ENCODE measurements around the gene ADTRP. TPM values are rescaled to one million over a fixed set of nuclear protein-coding genes. Genes with fewer than 3 reads are reported as not detected.
"Not testable (repeated sequence)": the region's sequence is repeated elsewhere in the genome, so short reads cannot be mapped to it uniquely, and the experiment has no call there.

ADTRP gene
- total RNA-seq, 3 donors from 2014 or later = 11.6 to 16.6 (median 15.6) TPM

DNA sequence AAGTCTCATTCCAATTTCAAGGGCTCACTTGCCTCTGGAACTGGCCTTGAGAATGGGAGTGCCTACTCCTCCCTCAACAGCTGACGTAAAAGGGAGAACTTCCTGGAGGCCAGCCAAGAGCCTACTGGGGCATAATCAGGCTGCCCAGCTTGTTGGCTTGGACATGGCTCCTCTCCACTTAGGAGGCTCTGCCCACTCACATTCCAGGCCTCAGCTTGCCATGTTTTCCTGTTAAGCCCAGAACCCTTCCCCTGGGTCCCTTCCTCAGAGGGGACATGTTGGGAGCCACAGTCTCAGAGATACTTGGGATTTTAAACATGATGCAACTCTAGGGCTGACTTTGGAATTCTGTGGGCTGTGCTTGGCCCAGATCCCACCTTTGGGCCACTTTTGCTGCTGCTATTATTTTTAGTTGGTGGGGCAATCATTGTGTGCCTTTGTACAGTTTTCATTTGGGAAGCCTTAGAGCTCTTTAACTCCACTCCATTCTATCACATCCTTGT lies 31.5 kb upstream of the ADTRP start:
- no peaks in the 10 kb centered on the region for H3K9me3 Mint-ChIP-seq
- ATAC-seq = no peak
- peaks cover 2% of the 10 kb centered on the region for H3K27me3 Mint-ChIP-seq (ENCODE audit: low read depth)
- no peak overlapping the region for H3K4me3 Mint-ChIP-seq
- H3K4me1 Mint-ChIP-seq (ENCODE audit: low read depth) = peaks cover 18% of the 10 kb centered on the region
- no peaks in the 10 kb centered on the region for H3K36me3 Mint-ChIP-seq (ENCODE audit: insufficient read depth)
- DNase-seq = no peak

DNA sequence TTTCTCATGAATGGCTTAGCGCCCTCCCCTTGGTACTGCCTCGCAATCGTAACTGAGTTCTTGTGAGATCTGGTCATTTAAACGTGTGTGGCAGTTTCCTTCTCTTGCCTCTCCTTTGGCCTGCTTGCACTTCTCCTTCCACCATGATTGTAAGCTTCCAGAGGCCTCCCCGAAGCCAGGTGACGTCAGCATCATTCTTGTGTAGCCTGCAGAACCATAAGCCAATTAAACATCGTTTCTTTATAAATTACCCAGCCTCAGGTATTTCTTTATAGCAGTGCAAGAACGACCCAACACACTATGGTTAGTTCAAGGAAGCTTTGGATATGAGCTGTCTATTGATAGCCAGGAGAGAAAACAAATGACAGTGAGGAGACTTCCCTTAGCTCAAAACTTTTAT lies 29.5 kb upstream of the ADTRP start:
- DNase-seq (no peak), ATAC-seq (no peak)
- peaks cover 18% of the 10 kb centered on the region for H3K4me1 Mint-ChIP-seq (ENCODE audit: low read depth)
- H3K27me3 Mint-ChIP-seq (ENCODE audit: low read depth) = peaks cover 3% of the 10 kb centered on the region
- H3K4me3 Mint-ChIP-seq = no peak overlapping the region
- no peaks in the 10 kb centered on the region for H3K36me3 Mint-ChIP-seq (ENCODE audit: insufficient read depth)
- H3K9me3 Mint-ChIP-seq = no peaks in the 10 kb centered on the region

DNA sequence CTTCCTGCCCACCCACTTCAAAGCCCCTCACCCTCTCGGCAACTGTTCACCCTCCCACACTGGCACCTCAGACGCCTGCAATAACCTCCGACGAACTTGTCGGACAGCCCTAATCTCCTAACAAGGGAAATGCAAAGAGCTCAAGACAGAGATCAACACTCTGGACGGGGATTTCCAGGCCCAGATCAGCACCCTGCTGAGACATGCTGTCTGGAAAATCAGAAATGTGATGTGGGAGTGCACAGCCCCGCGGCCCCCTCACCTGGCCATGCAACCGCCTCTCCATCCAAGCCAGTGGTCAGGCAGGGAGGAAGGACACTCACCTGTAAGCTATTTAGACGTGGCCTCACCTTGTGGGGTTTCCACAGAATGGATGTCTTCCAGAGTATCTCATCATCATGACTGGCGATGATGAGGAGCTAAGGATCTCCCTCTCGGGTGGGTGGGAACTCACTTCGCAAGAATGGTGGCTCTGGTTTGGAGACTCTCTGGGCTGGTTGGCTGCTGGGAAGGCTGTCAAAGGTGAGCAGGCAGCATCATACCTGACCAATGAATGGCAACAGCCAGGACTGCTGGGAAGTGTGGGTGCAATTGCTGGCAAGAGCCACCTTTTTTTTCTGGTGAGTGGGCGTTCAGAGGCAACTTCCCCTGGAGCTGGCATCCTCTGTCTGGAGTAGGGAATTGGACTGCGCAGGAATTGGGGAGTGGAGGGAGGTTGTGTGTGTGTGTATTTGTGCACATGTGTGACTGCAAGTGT lies 28.1 kb upstream of the ADTRP start:
- ATAC-seq (peak; percentile 75 to 79), DNase-seq (peak; percentile 7)

DNA sequence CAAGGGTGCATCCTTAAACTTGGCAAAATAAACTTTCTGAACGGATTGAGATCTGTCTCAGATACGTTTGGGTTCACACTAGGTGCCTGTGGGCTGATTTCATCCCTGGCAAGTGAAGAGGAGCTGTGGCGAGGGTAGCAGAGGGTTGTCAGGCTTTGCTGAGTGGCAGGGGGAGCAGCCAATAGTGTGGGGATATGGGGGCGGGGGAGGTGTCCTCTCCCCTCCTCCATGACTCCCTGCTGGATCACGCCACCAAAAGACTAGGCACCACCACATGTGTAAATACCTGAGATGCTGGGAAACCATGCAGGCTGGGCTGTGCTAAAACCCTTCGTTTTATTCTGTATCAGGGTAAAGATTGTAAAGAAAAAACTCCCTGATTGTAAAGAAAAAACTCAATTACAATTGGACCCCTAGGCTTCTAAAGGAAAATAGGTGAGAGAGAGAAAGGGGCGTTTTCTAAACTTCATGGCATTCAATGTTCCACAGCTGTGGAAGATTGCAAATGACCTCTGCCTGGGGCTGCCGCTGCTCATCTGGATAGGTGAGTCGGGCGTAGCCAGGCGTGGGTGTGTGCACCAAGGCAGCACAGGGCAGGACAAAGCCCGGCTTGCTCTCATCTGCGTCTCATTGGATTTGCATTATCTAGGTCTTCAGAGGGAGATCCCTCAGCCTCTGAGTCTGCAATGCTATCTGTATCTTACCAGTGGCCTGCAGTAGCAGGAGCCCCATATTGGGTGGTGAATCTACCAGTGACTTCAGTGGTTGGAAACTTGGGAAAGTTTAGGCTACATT lies 26.9 kb upstream of the ADTRP start:
- Mint-ChIP-seq H3K4me1 (ENCODE audit: low read depth) (peaks cover 12% of the 10 kb centered on the region), H3K4me3 (no peak overlapping the region), H3K27me3 (ENCODE audit: low read depth) (peaks cover 3% of the 10 kb centered on the region), H3K36me3 (ENCODE audit: insufficient read depth) (no peaks in the 10 kb centered on the region), H3K9me3 (no peaks in the 10 kb centered on the region)
- ATAC-seq (no peak), DNase-seq (no peak)

More for the DNA sequence above, 28.1 kb upstream of the ADTRP start:
- Mint-ChIP-seq H3K27me3 (ENCODE audit: low read depth) (peaks cover 3% of the 10 kb centered on the region), H3K4me3 (no peak overlapping the region), H3K36me3 (ENCODE audit: insufficient read depth) (no peaks in the 10 kb centered on the region), H3K9me3 (no peaks in the 10 kb centered on the region), H3K4me1 (ENCODE audit: low read depth) (peaks cover 18% of the 10 kb centered on the region)

DNA sequence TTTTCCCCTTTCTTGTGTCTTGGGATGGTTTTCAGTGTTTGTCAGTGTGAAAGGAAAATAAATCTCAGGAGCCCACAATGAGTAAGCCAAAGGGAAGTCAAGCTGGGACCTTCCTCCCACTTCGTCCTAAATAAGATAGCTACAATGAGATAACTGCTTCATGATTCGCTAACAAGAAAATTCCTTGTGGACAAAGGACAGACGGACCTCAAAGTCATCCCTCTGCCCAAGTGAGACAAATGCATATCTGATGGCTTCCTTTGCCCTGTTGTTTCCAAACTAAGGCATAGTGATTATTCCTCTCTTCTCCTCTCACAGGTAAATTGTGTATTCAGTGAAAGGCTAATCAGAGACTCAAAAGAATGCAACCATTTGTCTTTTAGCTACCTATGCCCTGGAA lies 26.1 kb upstream of the ADTRP start:
- Mint-ChIP-seq H3K27me3 (ENCODE audit: low read depth) (peaks cover 3% of the 10 kb centered on the region), H3K36me3 (ENCODE audit: insufficient read depth) (no peaks in the 10 kb centered on the region), H3K4me3 (no peak overlapping the region), H3K9me3 (no peaks in the 10 kb centered on the region), H3K4me1 (ENCODE audit: low read depth) (peaks cover 12% of the 10 kb centered on the region)
- ATAC-seq (no peak), DNase-seq (no peak)

DNA sequence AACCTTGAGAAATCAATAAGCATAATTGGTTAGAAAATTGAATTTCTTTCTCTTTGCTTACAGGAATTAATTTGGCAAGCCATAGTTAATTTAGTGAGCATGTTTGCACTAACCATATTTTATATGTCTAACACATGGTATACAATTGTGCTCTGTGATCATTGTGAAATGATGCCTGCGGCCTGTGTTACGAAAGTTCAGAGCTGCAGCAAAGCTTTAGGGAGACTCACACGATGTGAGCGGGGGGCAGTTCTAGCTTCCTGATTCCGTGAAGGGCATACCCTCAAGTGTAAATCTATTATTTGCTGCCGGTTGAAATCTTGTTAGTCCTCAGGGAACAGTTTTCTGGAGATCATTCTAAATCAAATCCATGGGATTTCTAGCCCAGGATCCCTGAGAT lies 25.5 kb upstream of the ADTRP start:
- no peak overlapping the region for H3K4me3 Mint-ChIP-seq
- peaks cover 12% of the 10 kb centered on the region for H3K4me1 Mint-ChIP-seq (ENCODE audit: low read depth)
- H3K27me3 Mint-ChIP-seq (ENCODE audit: low read depth) = peaks cover 3% of the 10 kb centered on the region
- DNase-seq (no peak), ATAC-seq (no peak)
- no peaks in the 10 kb centered on the region for H3K36me3 Mint-ChIP-seq (ENCODE audit: insufficient read depth)
- H3K9me3 Mint-ChIP-seq = no peaks in the 10 kb centered on the region

DNA sequence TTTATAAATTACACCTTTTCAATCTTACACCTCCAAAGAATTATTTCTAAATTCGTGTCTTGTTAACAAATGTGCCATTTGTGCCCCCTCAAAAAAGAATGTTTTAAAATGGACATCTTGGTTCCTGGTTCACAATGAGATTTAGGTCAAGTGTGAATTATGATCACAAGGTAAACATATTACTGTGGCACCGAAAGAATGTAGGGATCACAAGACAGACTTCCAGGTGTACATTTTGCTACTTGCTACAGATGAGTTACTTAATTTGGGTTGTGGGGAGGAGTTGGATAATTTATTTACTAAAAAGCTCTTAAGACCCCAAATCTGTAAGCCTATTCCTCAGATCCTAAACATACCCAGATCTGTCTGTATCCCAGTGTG lies 25.0 kb upstream of the ADTRP start:
- DNase-seq (no peak), ATAC-seq (no peak)
- Mint-ChIP-seq H3K4me1 (ENCODE audit: low read depth) (peaks cover 12% of the 10 kb centered on the region), H3K27me3 (ENCODE audit: low read depth) (peaks cover 3% of the 10 kb centered on the region), H3K36me3 (ENCODE audit: insufficient read depth) (no peaks in the 10 kb centered on the region), H3K4me3 (no peak overlapping the region), H3K9me3 (no peaks in the 10 kb centered on the region)

DNA sequence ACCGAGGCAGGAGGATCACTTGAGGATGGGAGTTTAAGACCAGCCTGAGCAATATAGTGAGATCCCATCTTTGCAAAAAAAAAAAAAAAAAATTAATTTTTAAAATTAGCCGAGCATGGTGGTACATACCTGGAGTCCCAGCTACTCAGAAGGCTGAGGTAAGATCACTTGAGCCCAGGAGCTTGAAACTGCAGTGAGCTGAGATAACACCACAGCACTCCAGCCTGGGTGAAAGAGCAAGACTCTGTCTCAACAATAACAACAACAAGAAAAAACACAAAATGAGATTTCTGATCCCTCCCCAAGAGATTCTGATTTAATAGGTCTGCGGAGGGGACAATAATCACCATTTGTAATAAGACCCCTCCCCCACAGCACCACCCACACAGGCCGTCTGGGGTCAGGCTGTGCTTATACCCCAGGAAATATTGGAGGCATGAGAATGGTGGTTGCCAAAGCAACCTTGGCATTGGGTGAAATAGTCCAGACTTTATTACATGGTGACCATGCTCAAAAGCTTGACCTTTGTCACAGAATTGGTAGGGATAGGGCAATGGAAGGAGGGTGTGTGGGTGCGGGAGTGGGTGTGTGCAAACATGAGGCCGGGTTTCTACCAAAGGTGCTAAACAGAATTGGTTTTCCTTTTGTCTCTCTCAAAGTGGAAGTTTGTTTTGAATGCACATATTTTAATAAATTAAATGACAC lies 24.4 kb upstream of the ADTRP start:
- Mint-ChIP-seq H3K9me3 (no peaks in the 10 kb centered on the region), H3K27me3 (ENCODE audit: low read depth) (peaks cover 3% of the 10 kb centered on the region), H3K36me3 (ENCODE audit: insufficient read depth) (no peaks in the 10 kb centered on the region), H3K4me1 (ENCODE audit: low read depth) (peaks cover 12% of the 10 kb centered on the region), H3K4me3 (no peak overlapping the region)
- no peak for DNase-seq
- ATAC-seq = no peak

DNA sequence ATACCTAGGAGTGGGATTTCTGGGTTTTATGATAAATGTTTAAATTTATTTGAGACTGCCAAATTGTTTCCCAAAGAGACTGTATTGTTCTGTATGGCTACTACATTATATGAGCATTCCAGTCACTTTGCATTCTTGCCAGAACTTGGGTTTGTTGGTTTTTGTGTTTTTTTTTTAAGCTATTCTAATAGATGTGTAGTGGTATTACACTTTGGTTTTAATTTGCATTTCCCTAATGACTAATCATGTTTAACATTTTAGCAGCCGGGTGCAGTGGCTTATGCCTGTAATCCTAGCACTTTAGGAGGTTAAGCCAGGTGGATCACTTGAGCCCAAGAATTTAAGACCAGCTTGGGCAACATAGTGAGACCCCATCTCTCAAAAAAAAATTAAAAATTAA lies 21.9 kb upstream of the ADTRP start:
- H3K27me3 Mint-ChIP-seq (ENCODE audit: low read depth); H3K4me3 Mint-ChIP-seq; H3K36me3 Mint-ChIP-seq (ENCODE audit: insufficient read depth); H3K9me3 Mint-ChIP-seq; H3K4me1 Mint-ChIP-seq (ENCODE audit: low read depth); DNase-seq; ATAC-seq: not testable (repeated sequence)

DNA sequence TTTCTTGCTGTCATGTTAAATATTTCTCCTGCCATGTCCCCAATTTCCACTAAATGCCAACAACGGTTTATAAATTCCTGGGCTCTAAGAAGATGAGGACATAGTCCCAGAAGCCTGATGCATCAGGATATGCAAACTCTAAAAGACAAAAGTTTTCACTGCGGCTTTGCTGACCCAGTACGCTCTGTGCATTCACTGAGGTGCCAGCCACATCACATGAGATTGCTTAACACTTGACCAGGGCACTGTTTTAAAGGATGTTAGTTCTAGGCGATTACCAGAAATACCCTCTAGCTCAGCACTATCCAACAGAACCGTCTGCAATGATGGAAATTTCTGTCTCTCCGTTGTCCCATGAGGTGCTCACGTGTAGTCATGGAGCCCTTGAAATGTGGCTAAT lies 19.9 kb upstream of the ADTRP start:
- Mint-ChIP-seq H3K27me3 (ENCODE audit: low read depth) (no peaks in the 10 kb centered on the region), H3K4me3 (no peak overlapping the region), H3K4me1 (ENCODE audit: low read depth) (no peaks in the 10 kb centered on the region), H3K9me3 (peaks cover 6% of the 10 kb centered on the region), H3K36me3 (ENCODE audit: insufficient read depth) (no peaks in the 10 kb centered on the region)
- no peak for DNase-seq
- no peak for ATAC-seq

DNA sequence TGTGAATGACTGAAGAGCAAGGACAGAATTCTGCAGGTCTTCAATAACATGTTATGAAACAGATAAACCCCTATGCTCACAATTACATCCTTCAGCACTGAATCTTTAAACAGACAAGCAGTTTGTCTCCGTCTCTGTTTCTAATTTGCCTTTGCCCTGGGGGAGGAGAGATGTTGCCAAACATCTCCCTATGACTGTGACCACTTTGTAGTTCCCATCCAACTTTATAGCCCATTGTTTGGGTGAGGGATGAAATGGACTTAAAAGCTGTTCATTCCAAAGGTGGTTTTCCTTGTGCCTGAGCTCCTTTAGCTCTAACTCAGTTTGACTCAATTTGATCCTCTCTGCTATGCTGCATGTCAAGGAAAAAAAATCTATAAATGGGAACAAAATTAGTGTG lies 19.5 kb upstream of the ADTRP start:
- Mint-ChIP-seq H3K36me3 (ENCODE audit: insufficient read depth) (no peaks in the 10 kb centered on the region), H3K4me3 (no peak overlapping the region), H3K9me3 (peaks cover 10% of the 10 kb centered on the region), H3K4me1 (ENCODE audit: low read depth) (no peaks in the 10 kb centered on the region), H3K27me3 (ENCODE audit: low read depth) (no peaks in the 10 kb centered on the region)
- no peak for DNase-seq
- no peak for ATAC-seq

DNA sequence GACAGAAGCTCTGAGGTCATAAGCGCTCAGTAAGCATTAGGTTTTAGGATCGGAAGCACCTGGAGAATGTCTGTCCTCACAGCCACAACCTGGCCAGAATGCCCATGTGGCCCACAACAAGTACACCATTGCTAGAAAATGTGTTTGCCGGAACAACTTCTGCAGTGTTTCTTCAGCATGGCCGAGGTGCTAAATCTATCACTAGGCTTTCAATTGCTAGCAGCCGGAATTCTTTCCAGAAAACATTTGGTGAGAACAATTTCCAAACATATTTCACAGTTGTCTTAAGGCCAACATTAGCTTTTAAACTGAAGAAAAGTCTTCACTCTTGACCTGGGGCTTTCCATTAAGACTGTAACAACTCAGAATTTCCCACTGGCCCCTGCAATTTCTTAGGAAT lies 18.2 kb upstream of the ADTRP start:
- Mint-ChIP-seq H3K27me3 (ENCODE audit: low read depth) (no peaks in the 10 kb centered on the region), H3K4me1 (ENCODE audit: low read depth) (no peaks in the 10 kb centered on the region), H3K9me3 (peaks cover 15% of the 10 kb centered on the region), H3K36me3 (ENCODE audit: insufficient read depth) (no peaks in the 10 kb centered on the region), H3K4me3 (no peak overlapping the region)
- DNase-seq (no peak), ATAC-seq (no peak)

DNA sequence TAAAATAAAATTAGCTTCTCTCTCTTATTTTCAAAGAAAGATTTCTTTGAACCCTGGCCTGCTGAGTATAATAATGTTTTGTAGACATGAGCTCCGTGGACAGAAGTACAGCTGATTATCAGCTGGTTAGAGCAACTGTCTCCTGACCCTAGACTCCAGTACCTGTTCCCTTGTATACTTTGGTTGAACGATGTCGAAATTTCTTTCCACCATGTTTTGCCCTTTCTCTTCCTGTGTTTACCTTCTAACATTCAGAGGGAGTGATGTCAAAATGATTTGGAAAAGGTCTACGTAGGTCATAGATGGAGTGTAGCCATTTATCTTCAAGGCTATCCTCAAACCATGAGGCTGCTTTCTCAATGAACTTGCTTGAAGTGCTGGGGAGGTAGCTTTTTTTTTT lies 16.8 kb upstream of the ADTRP start:
- H3K4me3 Mint-ChIP-seq = no peak overlapping the region
- H3K4me1 Mint-ChIP-seq (ENCODE audit: low read depth) = no peaks in the 10 kb centered on the region
- H3K9me3 Mint-ChIP-seq = peaks cover 15% of the 10 kb centered on the region
- H3K27me3 Mint-ChIP-seq (ENCODE audit: low read depth) = no peaks in the 10 kb centered on the region
- ATAC-seq (no peak), DNase-seq (no peak)
- H3K36me3 Mint-ChIP-seq (ENCODE audit: insufficient read depth) = no peaks in the 10 kb centered on the region

DNA sequence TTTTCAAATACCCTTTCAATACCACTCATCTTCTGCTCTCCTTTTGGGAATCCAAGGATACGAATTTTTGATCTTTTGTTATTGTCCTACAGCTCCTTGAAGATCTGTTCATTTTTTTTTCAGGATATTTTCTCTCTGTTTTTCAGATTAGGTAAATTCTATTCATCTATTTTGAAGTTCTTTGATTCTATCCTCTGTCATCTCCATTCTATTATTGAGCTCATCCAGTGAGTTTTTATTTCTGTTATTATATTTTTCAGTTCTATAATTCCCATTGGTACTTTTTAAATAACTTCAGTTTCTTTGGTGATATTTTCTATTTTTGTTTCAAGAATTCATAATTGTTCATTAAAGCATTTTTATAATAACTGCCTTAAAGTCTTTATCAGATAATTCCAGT lies 14.7 kb upstream of the ADTRP start:
- Mint-ChIP-seq H3K27me3 (ENCODE audit: low read depth) (no peaks in the 10 kb centered on the region), H3K9me3 (peaks cover 15% of the 10 kb centered on the region), H3K4me3 (no peak overlapping the region), H3K4me1 (ENCODE audit: low read depth) (no peaks in the 10 kb centered on the region), H3K36me3 (ENCODE audit: insufficient read depth) (no peaks in the 10 kb centered on the region)
- no peak for DNase-seq
- no peak for ATAC-seq

Data from activated T-cell treated with anti-CD3 and anti-CD28 coated beads, Interleukin-2, amount 50 U/mL, for 4 hours (primary cell).